WTC11 (cell line): ENCODE results near the gene ASTN1.

Experiments
- CTCF ChIP-seq: fragments of 200-600 bp; IDR thresholded peaks from 2 replicates; pipeline ENCODE4 v1.8.0; 2022; ENCODE audit warnings: antibody characterized with exemption
- ETV6 ChIP-seq: sonication (generic); formaldehyde crosslinking; IDR thresholded peaks from 2 replicates; pipeline ENCODE4 v1.8.1; 2022; ENCODE audit warnings: mild to moderate bottlenecking, missing genetic modification reagents
- FOXJ3 ChIP-seq: sonication (generic); formaldehyde crosslinking; IDR thresholded peaks from 2 replicates; pipeline ENCODE4 v1.9.0; 2021; ENCODE audit warnings: missing genetic modification reagents, mild to moderate bottlenecking, borderline replicate concordance
- GABPB1 ChIP-seq: sonication (generic); formaldehyde crosslinking; IDR thresholded peaks from 2 replicates; pipeline ENCODE4 v1.8.1; 2023; ENCODE audit warnings: mild to moderate bottlenecking, missing genetic modification reagents
- JUN ChIP-seq: sonication (generic); formaldehyde crosslinking; IDR thresholded peaks from 2 replicates; pipeline ENCODE4 v1.8.0; 2023; ENCODE audit warnings: mild to moderate bottlenecking, missing genetic modification reagents
- MAX ChIP-seq: sonication (generic); formaldehyde crosslinking; IDR thresholded peaks from 2 replicates; pipeline ENCODE4 v1.8.0; 2022; ENCODE audit warnings: mild to moderate bottlenecking, missing genetic modification reagents
- NR3C1 ChIP-seq: sonication (generic); formaldehyde crosslinking; conservative IDR thresholded peaks from 2 replicates; pipeline ENCODE4 v1.8.1; 2023; ENCODE audit warnings: low read depth, mild to moderate bottlenecking, missing genetic modification reagents
- SMAD4 ChIP-seq: sonication (generic); formaldehyde crosslinking; IDR thresholded peaks from 2 replicates; pipeline ENCODE4 v1.8.0; 2022; ENCODE audit warnings: mild to moderate bottlenecking, missing genetic modification reagents

GRCh38 chr1:176925223-176925622 is 239.3 kb downstream of the ASTN1 start:
- TF ChIP-seq JUN (CRISPR knock-in tag) (no peak), MAX (no peak), ETV6 (CRISPR knock-in tag) (no peak), CTCF (no peak), GABPB1 (CRISPR knock-in tag) (no peak), FOXJ3 (CRISPR knock-in tag) (no peak), NR3C1 (CRISPR knock-in tag) (no peak), SMAD4 (CRISPR knock-in tag) (no peak)
